Kidney (tissue), 14 donors: Measurements from ENCODE around the gene RIC3. TPM values are rescaled to one million over a fixed set of nuclear protein-coding genes. Genes with fewer than 3 reads are reported as not detected.
A peak's percentile ranks its signal among the peaks of the same experiment; 100 is the strongest.
"Not testable (repeated sequence)": the region's sequence is repeated elsewhere in the genome, so short reads cannot be mapped to it uniquely, and the experiment has no call there.

ENCODE experiments used
- DNase-seq, 5 donors: peaks; one replicate each; pipeline ENCODE4 v3.0.0-alpha.2; 2013 to 2020
- FAIRE-seq: peaks from 2 replicates; lab custom pipeline; 2012; peaks lifted over from hg19 to GRCh38; lab: Jason Lieb, UNC
- H3K27ac ChIP-seq, 2 donors: one replicate each; pipeline ENCODE4 v1.7.0; 2013; ENCODE audit warnings: low read depth in 2 of 2, low read length in 2 of 2, inconsistent platforms in 1 of 2
- H3K27me3 ChIP-seq: one replicate; pipeline ENCODE4 v1.7.1; 2013; ENCODE audit warnings: low read length, inconsistent platforms; ENCODE audit not compliant: control insufficient read depth, insufficient read depth
- H3K36me3 ChIP-seq, 3 donors: one replicate each; pipeline versions ENCODE4 v1.7.0 to v1.7.1; 2013; ENCODE audit warnings: low read length in 3 of 3, control low read depth in 1 of 3, inconsistent platforms in 1 of 3; ENCODE audit not compliant: insufficient read depth in 3 of 3, control insufficient read depth in 2 of 3
- H3K4me1 ChIP-seq, 3 donors: one replicate each; pipeline versions ENCODE4 v1.7.0 to v1.7.1; 2013; ENCODE audit warnings: low read length in 3 of 3, inconsistent platforms in 1 of 3, low read depth in 1 of 3; ENCODE audit not compliant: control insufficient read depth in 2 of 3, insufficient read depth in 2 of 3
- H3K4me3 ChIP-seq, 3 donors: one replicate each; pipeline versions ENCODE4 v1.7.0 to v1.8.1; 2013; ENCODE audit warnings: low read length in 3 of 3, control low read depth in 1 of 3, inconsistent platforms in 1 of 3
- H3K9ac ChIP-seq, 3 donors: one replicate each; pipeline versions ENCODE4 v1.7.0 to v1.7.1; 2013; ENCODE audit warnings: low read length in 3 of 3, control low read depth in 1 of 3, inconsistent platforms in 1 of 3
- H3K9me3 ChIP-seq, 3 donors: one replicate each; pipeline versions ENCODE4 v1.7.0 to v1.7.1; 2013; ENCODE audit warnings: low read length in 3 of 3, control low read depth in 1 of 3, inconsistent platforms in 1 of 3; ENCODE audit not compliant: control insufficient read depth in 2 of 3, insufficient read depth in 1 of 3
- intact Hi-C: fragments of 100-400 bp; cut with DNase I; formaldehyde crosslinking; loops from one replicate; pipeline ENCODE4 v1.11.1; 2022
- polyA plus RNA-seq: library from polyadenylated mRNA; stranded (reverse); fragments of 350-450 nt; fragmentation: Illumina TruSeq; extraction: RNeasy Lipid Tissue Mini Kit (QIAGEN cat#74804); gene quantifications from one replicate; pipeline ENCODE4 v1.2.3, GENCODE V29; 2014; ENCODE audit warnings: low read depth, low replicate concordance; ENCODE audit not compliant: insufficient read depth
- total RNA-seq: library from RNA; stranded (reverse); fragmentation: NEBNext Ultra II Directional; extraction: Animal tissue kit (Norgen Biotek cat#: 25700); gene quantifications from one replicate; pipeline ENCODE4 v1.2.1, GENCODE V29; 2021
- TF ChIP-seq, protein P1 (sequence below): IDR thresholded peaks from 3 replicates; pipeline ENCODE4 v1.5.1; 2012; ENCODE audit warnings: mild to moderate bottlenecking, moderate library complexity, borderline replicate concordance; ENCODE audit not compliant: insufficient read depth; ENCODE audit errors: extremely low read depth
- donor health status: control.
- donor health status: control.
- donor health status: control.
- donor health status: control.
- donor health status: control.
- donor health status: DM: yes; HTN: yes; CAD: no.
- donor health status: Normal renal cell carcinoma (clear cell type).

RIC3 gene
- total and polyA plus RNA-seq, 2 donors from 2014 or later, result 10.5 to 30.7 TPM

DNA sequence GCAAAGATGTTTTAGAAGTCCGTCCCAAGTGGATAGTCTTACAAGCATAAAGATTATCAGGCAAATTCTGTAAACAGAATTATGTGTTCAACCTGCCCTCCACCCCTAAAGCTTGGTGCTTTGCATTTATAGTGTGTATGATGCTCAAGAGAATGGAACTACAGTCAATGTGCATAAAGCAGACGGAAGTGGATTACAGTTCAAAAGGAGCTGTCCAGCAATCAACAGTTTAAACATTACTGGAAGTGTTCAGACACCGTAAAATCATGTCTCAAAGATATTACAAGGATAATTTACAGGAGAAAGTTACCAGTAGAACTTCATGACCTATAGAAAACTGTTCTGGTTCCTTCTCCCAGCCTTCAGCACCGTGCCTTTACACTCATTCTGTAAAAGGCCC is 1.0 kb downstream of the RIC3 start:
- FAIRE-seq, result no peak
- H3K27me3 ChIP-seq, result peaks cover 6% of the 10 kb centered on the region
- no peak overlapping the region for H3K27ac ChIP-seq
- peak overlapping the region in 2 of 3 donors; percentile 90 to 91 for H3K4me3 ChIP-seq
- no peaks in the 10 kb centered on the region for H3K36me3 ChIP-seq
- no peak overlapping the region for H3K9ac ChIP-seq
- no peaks in the 10 kb centered on the region for H3K9me3 ChIP-seq
- intact Hi-C loops, result no loop called here
- no peaks in the 10 kb centered on the region for H3K4me1 ChIP-seq
- TF ChIP-seq, protein P1, sequence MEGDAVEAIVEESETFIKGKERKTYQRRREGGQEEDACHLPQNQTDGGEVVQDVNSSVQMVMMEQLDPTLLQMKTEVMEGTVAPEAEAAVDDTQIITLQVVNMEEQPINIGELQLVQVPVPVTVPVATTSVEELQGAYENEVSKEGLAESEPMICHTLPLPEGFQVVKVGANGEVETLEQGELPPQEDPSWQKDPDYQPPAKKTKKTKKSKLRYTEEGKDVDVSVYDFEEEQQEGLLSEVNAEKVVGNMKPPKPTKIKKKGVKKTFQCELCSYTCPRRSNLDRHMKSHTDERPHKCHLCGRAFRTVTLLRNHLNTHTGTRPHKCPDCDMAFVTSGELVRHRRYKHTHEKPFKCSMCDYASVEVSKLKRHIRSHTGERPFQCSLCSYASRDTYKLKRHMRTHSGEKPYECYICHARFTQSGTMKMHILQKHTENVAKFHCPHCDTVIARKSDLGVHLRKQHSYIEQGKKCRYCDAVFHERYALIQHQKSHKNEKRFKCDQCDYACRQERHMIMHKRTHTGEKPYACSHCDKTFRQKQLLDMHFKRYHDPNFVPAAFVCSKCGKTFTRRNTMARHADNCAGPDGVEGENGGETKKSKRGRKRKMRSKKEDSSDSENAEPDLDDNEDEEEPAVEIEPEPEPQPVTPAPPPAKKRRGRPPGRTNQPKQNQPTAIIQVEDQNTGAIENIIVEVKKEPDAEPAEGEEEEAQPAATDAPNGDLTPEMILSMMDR, result no peak
- peak in 2 of 5 donors; percentile 27 to 56 for DNase-seq

DNA sequence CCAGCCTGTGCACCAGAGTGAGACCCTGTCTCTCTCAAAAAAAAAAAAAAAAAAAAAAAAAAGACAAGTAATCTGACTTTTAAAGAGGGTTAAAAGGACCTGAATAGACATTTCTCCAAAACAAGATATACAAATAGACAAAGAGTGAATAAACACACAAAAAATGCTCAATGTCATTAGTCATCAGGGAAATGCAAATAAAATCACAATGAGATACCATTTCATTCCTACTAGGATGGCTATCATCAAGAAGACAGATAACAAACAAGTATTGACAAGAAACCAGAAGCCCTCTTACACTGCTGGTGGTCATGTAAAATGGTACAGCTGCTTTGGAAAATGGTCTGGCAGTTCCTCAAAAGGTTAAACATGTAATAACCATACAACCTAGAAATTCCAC is 4.1 kb downstream of the RIC3 start:
- intact Hi-C loops, result no loop called here
- H3K27me3 ChIP-seq, result peaks cover 3% of the 10 kb centered on the region
- no peaks in the 10 kb centered on the region for H3K9me3 ChIP-seq
- DNase-seq (no peak), FAIRE-seq (no peak)
- H3K27ac ChIP-seq, result no peak overlapping the region
- no peaks in the 10 kb centered on the region for H3K4me1 ChIP-seq
- H3K4me3 ChIP-seq, result no peak overlapping the region
- TF ChIP-seq, protein P1, result no peak
- H3K9ac ChIP-seq, result no peak overlapping the region
- H3K36me3 ChIP-seq, result no peaks in the 10 kb centered on the region

DNA sequence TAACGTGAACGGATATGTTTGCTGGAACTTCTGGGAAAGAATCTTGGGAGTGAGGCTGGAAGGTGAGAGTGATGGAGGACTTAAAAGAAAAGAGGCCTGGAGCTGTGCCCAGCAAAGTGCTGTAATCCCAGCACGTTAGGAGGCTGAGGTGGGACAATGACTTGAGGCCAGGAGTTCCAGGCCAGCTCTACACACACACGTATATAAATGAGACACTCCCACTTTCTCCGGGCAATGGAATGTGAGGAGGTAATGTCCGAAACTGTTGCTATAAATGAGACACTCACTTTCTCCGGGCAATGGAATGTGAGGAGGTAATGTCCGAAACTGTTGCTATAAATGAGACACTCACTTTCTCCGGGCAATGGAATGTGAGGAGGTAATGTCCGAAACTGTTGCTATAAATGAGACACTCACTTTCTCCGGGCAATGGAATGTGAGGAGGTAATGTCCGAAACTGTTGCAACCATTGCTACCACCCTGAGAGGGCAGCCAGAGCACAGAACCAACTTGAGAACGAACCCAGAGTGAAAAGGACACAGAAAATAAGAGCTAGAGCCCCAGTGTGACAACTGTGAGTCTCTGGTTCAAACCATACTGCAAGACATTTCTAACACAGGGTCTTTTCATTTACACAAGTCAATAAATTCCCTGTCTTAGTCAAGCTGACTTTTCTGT is 7.1 kb downstream of the RIC3 start:
- H3K4me1 ChIP-seq, H3K27me3 ChIP-seq, FAIRE-seq, H3K9ac ChIP-seq, H3K27ac ChIP-seq, intact Hi-C loops, H3K4me3 ChIP-seq, H3K9me3 ChIP-seq, H3K36me3 ChIP-seq: not testable (repeated sequence)
- DNase-seq, result peak in 1 of 5 donors; percentile 33

DNA sequence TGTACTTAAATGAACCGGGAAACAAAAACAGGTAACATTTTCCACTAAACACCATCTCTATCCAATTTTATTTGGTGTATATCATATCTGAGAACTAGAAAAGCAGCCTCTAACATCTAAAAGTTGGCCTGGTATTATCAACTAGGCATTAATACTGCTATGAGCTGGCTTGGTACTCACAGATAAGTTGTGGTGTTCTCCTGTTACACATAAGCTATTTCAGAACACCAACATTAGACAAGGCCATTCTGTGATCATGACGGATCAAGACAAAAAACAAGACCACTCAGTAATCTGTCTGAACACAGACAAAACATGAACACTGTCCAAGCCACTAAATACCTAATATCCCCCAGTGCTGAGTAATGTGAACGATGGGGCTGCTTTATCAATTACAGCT is 11.9 kb downstream of the RIC3 start:
- no peak overlapping the region for H3K27ac ChIP-seq
- no peak for FAIRE-seq
- intact Hi-C loops, result no loop called here

More for the DNA sequence above, 11.9 kb downstream of the RIC3 start:
- DNase-seq, result no peak
- TF ChIP-seq, protein P1, result no peak
- Histone ChIP-seq H3K36me3 (no peaks in the 10 kb centered on the region), H3K4me3 (no peak overlapping the region), H3K9me3 (no peaks in the 10 kb centered on the region), H3K4me1 (no peaks in the 10 kb centered on the region), H3K27me3 (no peaks in the 10 kb centered on the region), H3K9ac (no peak overlapping the region)
